ENCODE measurements around the gene MTCL1.

Gene MTCL1

GRCh38 chr18:8702668-8703067 is 2.7 kb upstream of the MTCL1 start:
- H4K91ac ChIP-seq (ENCODE audit: low read depth, low read length, poor library complexity), result no peak overlapping the region
- H2AFZ ChIP-seq (ENCODE audit: low read length), result no peak overlapping the region
- no peak overlapping the region for H3K18ac ChIP-seq (ENCODE audit: low read length)
- H3K9ac ChIP-seq (ENCODE audit: low read depth, low read length, poor library complexity), result no peak overlapping the region
- H3K23ac ChIP-seq (ENCODE audit: low read depth, low read length, poor library complexity), result no peak overlapping the region
- no peak overlapping the region for H4K8ac ChIP-seq (ENCODE audit: low read depth, low read length)
- H3K4me2 ChIP-seq (ENCODE audit: insufficient read depth, low read length, poor library complexity, severe bottlenecking), result no peak overlapping the region
- H3K14ac ChIP-seq (ENCODE audit: low read length), result no peak overlapping the region
- no peak overlapping the region for H2AK5ac ChIP-seq (ENCODE audit: low read depth, low read length)
- H3K27me3 ChIP-seq (ENCODE audit: control insufficient read depth in 3 of 3, insufficient read depth in 3 of 3, low read depth in 1 of 3, low read length in 3 of 3), result peaks cover 0 to 23% (median 14%) of the 10 kb centered on the region in 3 experiments
- no peak overlapping the region for H3K4me3 ChIP-seq (ENCODE audit: low read length in 2 of 2)
- no peak overlapping the region for H2BK5ac ChIP-seq (ENCODE audit: low read length)
- peaks cover 6 to 8% of the 10 kb centered on the region in 2 donors for H3K4me1 ChIP-seq (ENCODE audit: control insufficient read depth in 2 of 2, insufficient read depth in 1 of 2, low read depth in 1 of 2, low read length in 2 of 2)
- no peak overlapping the region for H2BK12ac ChIP-seq (ENCODE audit: low read length)
- H2BK120ac ChIP-seq (ENCODE audit: low read depth, low read length), result no peak overlapping the region
- H3K27ac ChIP-seq (replicated peaks; ENCODE audit: low read length), result no peak overlapping the region
- peaks cover 1% of the 10 kb centered on the region for H3K79me1 ChIP-seq (ENCODE audit: low read depth, low read length)
- H3K4ac ChIP-seq (ENCODE audit: low read length), result no peak overlapping the region
- no peak for DNase-seq (ENCODE audit: low spot score)
- no peaks in the 10 kb centered on the region for H3K9me3 ChIP-seq (replicated peaks in 1 of 2; ENCODE audit: control insufficient read depth in 2 of 2, insufficient read depth in 1 of 2, low read depth in 1 of 2, low read length in 2 of 2)
- H2BK15ac ChIP-seq (ENCODE audit: low read length), result no peak overlapping the region
- H3K36me3 ChIP-seq (replicated peaks in 1 of 2; ENCODE audit: control insufficient read depth in 2 of 2, insufficient read depth in 2 of 2, low read length in 2 of 2), result no peaks in the 10 kb centered on the region

- no peak overlapping the region for H3K23ac ChIP-seq (ENCODE audit: low read depth, low read length, poor library complexity)
- H3K36me3 ChIP-seq (replicated peaks in 1 of 2; ENCODE audit: control insufficient read depth in 2 of 2, insufficient read depth in 2 of 2, low read length in 2 of 2), result no peaks in the 10 kb centered on the region
- peak overlapping the region; percentile 49 for H3K18ac ChIP-seq (ENCODE audit: low read length)
- no peak overlapping the region for H3K4me3 ChIP-seq (ENCODE audit: low read length in 2 of 2)
- H2BK5ac ChIP-seq (ENCODE audit: low read length), result no peak overlapping the region
- no peak overlapping the region for H2AK5ac ChIP-seq (ENCODE audit: low read depth, low read length)
- peak overlapping the region; percentile 34 for H2AFZ ChIP-seq (ENCODE audit: low read length)
- H4K8ac ChIP-seq (ENCODE audit: low read depth, low read length), result no peak overlapping the region
- H3K9me3 ChIP-seq (replicated peaks in 1 of 2; ENCODE audit: control insufficient read depth in 2 of 2, insufficient read depth in 1 of 2, low read depth in 1 of 2, low read length in 2 of 2), result no peaks in the 10 kb centered on the region
- no peak overlapping the region for H3K4ac ChIP-seq (ENCODE audit: low read length)
- H2BK12ac ChIP-seq (ENCODE audit: low read length), result no peak overlapping the region
- H3K9ac ChIP-seq (ENCODE audit: low read depth, low read length, poor library complexity), result no peak overlapping the region
- no peak overlapping the region for H2BK120ac ChIP-seq (ENCODE audit: low read depth, low read length)
- no peak for DNase-seq (ENCODE audit: low spot score)
- H3K4me1 ChIP-seq (ENCODE audit: control insufficient read depth in 2 of 2, insufficient read depth in 1 of 2, low read depth in 1 of 2, low read length in 2 of 2), result peaks cover 6 to 8% of the 10 kb centered on the region in 2 donors
- no peak overlapping the region for H3K4me2 ChIP-seq (ENCODE audit: insufficient read depth, low read length, poor library complexity, severe bottlenecking)
- H3K27ac ChIP-seq (replicated peaks; ENCODE audit: low read length), result no peak overlapping the region
- H4K91ac ChIP-seq (ENCODE audit: low read depth, low read length, poor library complexity), result no peak overlapping the region
- WGBS, 2 donors (ENCODE audit: extremely low coverage in 2 of 2, insufficient read length in 2 of 2, insufficient replicate concordance in 1 of 2), result no CpG with 5 or more reads among the region's 25 CpGs
- peak overlapping the region; percentile 60 for H3K14ac ChIP-seq (ENCODE audit: low read length)
- H3K27me3 ChIP-seq (ENCODE audit: control insufficient read depth in 3 of 3, insufficient read depth in 3 of 3, low read depth in 1 of 3, low read length in 3 of 3), result peaks cover 0 to 23% (median 14%) of the 10 kb centered on the region in 3 experiments
- peaks cover 1% of the 10 kb centered on the region for H3K79me1 ChIP-seq (ENCODE audit: low read depth, low read length)
- no peak overlapping the region for H2BK15ac ChIP-seq (ENCODE audit: low read length)
Measured at GRCh38 chr18:8703092-8703709, 2.2 kb upstream of the MTCL1 start.

GRCh38 chr18:8703781-8704301 is 1.5 kb upstream of the MTCL1 start:
- no peak overlapping the region for H3K9ac ChIP-seq (ENCODE audit: low read depth, low read length, poor library complexity)
- DNase-seq (ENCODE audit: low spot score), result no peak
- H3K27ac ChIP-seq (replicated peaks; ENCODE audit: low read length), result no peak overlapping the region
- H3K9me3 ChIP-seq (replicated peaks in 1 of 2; ENCODE audit: control insufficient read depth in 2 of 2, insufficient read depth in 1 of 2, low read depth in 1 of 2, low read length in 2 of 2), result no peaks in the 10 kb centered on the region
- no peak overlapping the region for H3K4me3 ChIP-seq (ENCODE audit: low read length in 2 of 2)
- no peak overlapping the region for H2BK15ac ChIP-seq (ENCODE audit: low read length)
- H2BK12ac ChIP-seq (ENCODE audit: low read length), result no peak overlapping the region
- H3K4me1 ChIP-seq (ENCODE audit: control insufficient read depth in 2 of 2, insufficient read depth in 1 of 2, low read depth in 1 of 2, low read length in 2 of 2), result peaks cover 6 to 10% of the 10 kb centered on the region in 2 donors
- no peaks in the 10 kb centered on the region for H3K36me3 ChIP-seq (replicated peaks in 1 of 2; ENCODE audit: control insufficient read depth in 2 of 2, insufficient read depth in 2 of 2, low read length in 2 of 2)
- no peak overlapping the region for H4K91ac ChIP-seq (ENCODE audit: low read depth, low read length, poor library complexity)
- no peak overlapping the region for H4K8ac ChIP-seq (ENCODE audit: low read depth, low read length)
- no peak overlapping the region for H3K4ac ChIP-seq (ENCODE audit: low read length)
- peaks cover 0 to 23% (median 14%) of the 10 kb centered on the region in 3 experiments for H3K27me3 ChIP-seq (ENCODE audit: control insufficient read depth in 3 of 3, insufficient read depth in 3 of 3, low read depth in 1 of 3, low read length in 3 of 3)
- H2AK5ac ChIP-seq (ENCODE audit: low read depth, low read length), result peak overlapping the region; percentile 29
- H2BK120ac ChIP-seq (ENCODE audit: low read depth, low read length), result no peak overlapping the region
- WGBS, 2 donors (ENCODE audit: extremely low coverage in 2 of 2, insufficient read length in 2 of 2, insufficient replicate concordance in 1 of 2), result no CpG with 5 or more reads among the region's 16 CpGs
- H2AFZ ChIP-seq (ENCODE audit: low read length), result peak overlapping the region; percentile 99
- H3K4me2 ChIP-seq (ENCODE audit: insufficient read depth, low read length, poor library complexity, severe bottlenecking), result no peak overlapping the region
- H3K14ac ChIP-seq (ENCODE audit: low read length), result no peak overlapping the region
- H3K23ac ChIP-seq (ENCODE audit: low read depth, low read length, poor library complexity), result no peak overlapping the region
- H3K18ac ChIP-seq (ENCODE audit: low read length), result no peak overlapping the region
- H2BK5ac ChIP-seq (ENCODE audit: low read length), result no peak overlapping the region
- peaks cover 1% of the 10 kb centered on the region for H3K79me1 ChIP-seq (ENCODE audit: low read depth, low read length)

- H3K79me1 ChIP-seq (ENCODE audit: low read depth, low read length), result peaks cover 1% of the 10 kb centered on the region
- H2AK5ac ChIP-seq (ENCODE audit: low read depth, low read length), result no peak overlapping the region
- peak; percentile 81 for DNase-seq (ENCODE audit: low spot score)
- no peak overlapping the region for H3K27ac ChIP-seq (replicated peaks; ENCODE audit: low read length)
- H3K4me2 ChIP-seq (ENCODE audit: insufficient read depth, low read length, poor library complexity, severe bottlenecking), result peak overlapping the region; percentile 91
- H3K4me3 ChIP-seq (ENCODE audit: low read length in 2 of 2), result peak overlapping the region; percentile 70 to 88
- no peak overlapping the region for H4K91ac ChIP-seq (ENCODE audit: low read depth, low read length, poor library complexity)
- peak overlapping the region; percentile 71 for H3K14ac ChIP-seq (ENCODE audit: low read length)
- H2BK15ac ChIP-seq (ENCODE audit: low read length), result no peak overlapping the region
- peak overlapping the region; percentile 90 for H3K9ac ChIP-seq (ENCODE audit: low read depth, low read length, poor library complexity)
- peaks cover 0 to 23% (median 13%) of the 10 kb centered on the region in 3 experiments for H3K27me3 ChIP-seq (ENCODE audit: control insufficient read depth in 3 of 3, insufficient read depth in 3 of 3, low read depth in 1 of 3, low read length in 3 of 3)
- no peak overlapping the region for H2BK120ac ChIP-seq (ENCODE audit: low read depth, low read length)
- peak overlapping the region; percentile 99 for H2AFZ ChIP-seq (ENCODE audit: low read length)
- no CpG with 5 or more reads among the region's 64 CpGs for WGBS, 2 donors (ENCODE audit: extremely low coverage in 2 of 2, insufficient read length in 2 of 2, insufficient replicate concordance in 1 of 2)
- peak overlapping the region; percentile 99 for H3K18ac ChIP-seq (ENCODE audit: low read length)
- H3K4me1 ChIP-seq (ENCODE audit: control insufficient read depth in 2 of 2, insufficient read depth in 1 of 2, low read depth in 1 of 2, low read length in 2 of 2), result peaks cover 6 to 10% of the 10 kb centered on the region in 2 donors
- H3K23ac ChIP-seq (ENCODE audit: low read depth, low read length, poor library complexity), result peak overlapping the region; percentile 93
- H2BK12ac ChIP-seq (ENCODE audit: low read length), result no peak overlapping the region
- H3K4ac ChIP-seq (ENCODE audit: low read length), result no peak overlapping the region
- H4K8ac ChIP-seq (ENCODE audit: low read depth, low read length), result no peak overlapping the region
- H2BK5ac ChIP-seq (ENCODE audit: low read length), result peak overlapping the region; percentile 39
- no peaks in the 10 kb centered on the region for H3K36me3 ChIP-seq (replicated peaks in 1 of 2; ENCODE audit: control insufficient read depth in 2 of 2, insufficient read depth in 2 of 2, low read length in 2 of 2)
- no peaks in the 10 kb centered on the region for H3K9me3 ChIP-seq (replicated peaks in 1 of 2; ENCODE audit: control insufficient read depth in 2 of 2, insufficient read depth in 1 of 2, low read depth in 1 of 2, low read length in 2 of 2)
Measured at GRCh38 chr18:8704361-8705237, 757 bp upstream of the MTCL1 start.

Measured in neuronal stem cell (in vitro differentiated cells).